ENCODE results near the gene PRPF18.

DNA sequence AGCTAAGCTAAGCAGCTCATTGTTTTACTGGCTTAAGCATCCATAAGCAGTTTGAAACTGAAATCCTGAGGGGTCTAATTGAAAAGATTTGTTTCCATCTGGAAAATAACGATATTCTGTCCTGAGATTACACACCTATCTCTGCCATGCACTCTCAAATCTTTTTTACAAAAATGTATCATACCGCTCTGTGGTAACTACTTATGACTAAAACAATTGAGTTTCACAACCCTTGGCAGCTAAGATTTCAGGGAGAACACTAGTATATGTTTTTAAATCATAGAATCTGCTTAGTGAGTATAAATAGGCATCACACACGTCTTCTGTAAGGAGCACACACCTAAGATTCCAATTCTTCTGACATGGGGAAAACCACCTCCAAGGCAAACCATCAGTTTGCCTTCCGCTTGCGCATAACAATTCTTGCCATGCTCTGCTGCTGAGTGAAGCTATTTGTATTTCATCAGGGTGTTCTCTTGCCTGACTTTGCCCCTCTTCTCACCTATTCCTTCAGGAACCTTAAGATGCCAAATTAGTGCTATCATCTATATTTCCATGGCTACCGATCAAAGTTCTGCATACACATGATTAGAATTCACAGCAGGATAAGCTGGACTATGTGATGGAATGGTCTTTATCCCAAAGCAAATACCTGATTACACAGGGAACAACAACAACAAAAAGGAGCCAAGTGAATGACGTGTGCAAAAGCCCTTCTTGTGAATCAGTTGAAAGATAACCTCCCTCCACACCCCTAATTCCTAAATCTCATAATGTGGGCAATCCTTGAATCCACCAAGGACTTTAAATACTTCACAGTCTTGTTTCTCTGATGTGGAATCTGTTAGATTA lies 40.9 kb downstream of the PRPF18 start:
- TF ChIP-seq BHLHE40 (IDR thresholded peaks at IDR 0.05; ENCODE audit: borderline replicate concordance): no peak
- no peak for TF ChIP-seq SP1 (IDR thresholded peaks at IDR 0.05)
- no peak for TF ChIP-seq L3MBTL2 (conservative IDR thresholded peaks at IDR 0.05)
- TF ChIP-seq FOXK2 (IDR thresholded peaks at IDR 0.05): no peak
- TF ChIP-seq ZNF384 (IDR thresholded peaks at IDR 0.05): no peak
- TF ChIP-seq ARNT (IDR thresholded peaks at IDR 0.05): no peak
